Hippocampal formation (tissue), 2 donors: ENCODE data around the gene SLX9.
A peak's percentile ranks its signal among the peaks of the same experiment; 100 is the strongest.

ENCODE experiments used
- DNase-seq, 2 donors: peaks; one replicate each; lab custom pipeline; 2025; lab: John Stamatoyannopoulos, UW

The SLX9 gene

GRCh38 chr21:44939532-44940115, at the start of gene SLX9:
TSS of gene SLX9 (plus strand) at chr21:44940029. CDS start at chr21:44940058, 29 bp downstream.
- DNase-seq: peak; percentile 54 to 59

GRCh38 chr21:44890338-44890931, 49.4 kb upstream of the SLX9 start:
- DNase-seq: no peak

GRCh38 chr21:44890961-44891541, 48.8 kb upstream of the SLX9 start:
- no peak for DNase-seq

GRCh38 chr21:44891631-44892031, 48.2 kb upstream of the SLX9 start:
- no peak for DNase-seq

- no peak for DNase-seq
These were observed 47.7 kb upstream of the SLX9 start for GRCh38 chr21:44892095-44892494.

GRCh38 chr21:44892536-44893277, 47.1 kb upstream of the SLX9 start:
- no peak for DNase-seq

GRCh38 chr21:44893278-44893556, 46.6 kb upstream of the SLX9 start:
- DNase-seq: no peak

GRCh38 chr21:44893948-44894656, 45.7 kb upstream of the SLX9 start:
- no peak for DNase-seq

GRCh38 chr21:44894687-44895302, 45.0 kb upstream of the SLX9 start:
- no peak for DNase-seq

- DNase-seq: no peak
These were observed 44.0 kb upstream of the SLX9 start for GRCh38 chr21:44895859-44896258.

- DNase-seq: no peak
These were observed 43.1 kb upstream of the SLX9 start for GRCh38 chr21:44896561-44897286.

- no peak for DNase-seq
These were observed 42.4 kb upstream of the SLX9 start for GRCh38 chr21:44897326-44898010.

- no peak for DNase-seq
These were observed 41.8 kb upstream of the SLX9 start for GRCh38 chr21:44898011-44898488.

- DNase-seq: no peak
These were observed 40.7 kb upstream of the SLX9 start for GRCh38 chr21:44898851-44899767.

GRCh38 chr21:44899768-44900558, 39.9 kb upstream of the SLX9 start:
- no peak for DNase-seq

GRCh38 chr21:44900559-44901251, 39.1 kb upstream of the SLX9 start:
- no peak for DNase-seq

- no peak for DNase-seq
These were observed 38.3 kb upstream of the SLX9 start for GRCh38 chr21:44901391-44902074.
